ENCODE results near the gene FRAT1. TPM values are rescaled to one million over a fixed set of nuclear protein-coding genes. Genes with fewer than 3 reads are reported as not detected.

FRAT1 gene
- total and polyA plus RNA-seq, 2 donors (not counting 1 experiment from before 2014, with no cell fraction given) = 5.1 to 25.3 TPM

GRCh38 chr10:97353945-97354344, 34.9 kb downstream of the FRAT1 start:
- no peak for TF ChIP-seq EZH2 (IDR thresholded peaks at IDR 0.05; ENCODE audit: borderline replicate concordance, insufficient read depth, low read depth, low read length, poor library complexity, severe bottlenecking)
- no CpG with 5 or more reads among the region's 4 CpGs for WGBS (ENCODE audit: insufficient coverage)
- Histone ChIP-seq H3K9me3 (ENCODE audit: control extremely low read depth in 1 of 3, control insufficient read depth in 2 of 3, insufficient read depth in 1 of 3, low read length in 2 of 3) (no peaks in the 10 kb centered on the region), H3K27me3 (replicated peaks in 1 of 4; ENCODE audit: control extremely low read depth in 1 of 4, control insufficient read depth in 3 of 4, insufficient read depth in 4 of 4, low read length in 3 of 4) (no peaks in the 10 kb centered on the region), H3K36me3 (replicated peaks in 1 of 2; ENCODE audit: control extremely low read depth in 1 of 2, control insufficient read depth in 1 of 2, extremely low read depth in 1 of 2, insufficient read depth in 2 of 2, low read length in 1 of 2) (peaks cover 0 to 7% of the 10 kb centered on the region in 2 experiments), H3K4me1 (ENCODE audit: control insufficient read depth in 2 of 2, insufficient read depth in 2 of 2, low read length in 2 of 2) (peaks cover 0 to 6% of the 10 kb centered on the region in 2 donors), H3K9ac (ENCODE audit: low read length) (no peak overlapping the region), H2AFZ (ENCODE audit: insufficient read depth, low read depth, low read length, poor library complexity, severe bottlenecking) (no peak overlapping the region), H4K20me1 (ENCODE audit: control insufficient read depth, insufficient read depth, low read length, poor library complexity, severe bottlenecking) (no peaks in the 10 kb centered on the region), H3K4me2 (replicated peaks; ENCODE audit: low read depth, low read length, poor library complexity, severe bottlenecking) (no peak overlapping the region), H3K4me3 (ENCODE audit: control extremely low read depth in 1 of 5, extremely low read depth in 1 of 5, insufficient read depth in 1 of 5, low read depth in 2 of 5, low read length in 4 of 5) (no peak overlapping the region), H3K79me2 (ENCODE audit: control insufficient read depth, insufficient read depth, low read length) (no peaks in the 10 kb centered on the region), H3K27ac (ENCODE audit: low read length in 2 of 2) (no peak overlapping the region)
- H3K27me3 Mint-ChIP-seq = no peaks in the 10 kb centered on the region
- no peak for ATAC-seq (ENCODE audit: low read depth)
- no peaks in the 10 kb centered on the region for H3K4me1 Mint-ChIP-seq
- no peaks in the 10 kb centered on the region for H3K9me3 Mint-ChIP-seq (ENCODE audit: insufficient read depth)
- POLR2A ChIA-PET = no interaction called here
- H3K27ac Mint-ChIP-seq = no peak overlapping the region
- no peak overlapping the region for H3K4me3 Mint-ChIP-seq
- no peak for DNase-seq
- intact Hi-C loops (cut with micrococcal nuclease) = loop anchor here (2.0 kb wide), 1 partner anchor 75 kb away; no protein-coding TSS in a partner anchor
- CTCF ChIA-PET = interaction anchor here (0.6 to 6.4 kb wide), 3 partner anchors 10 to 1237 kb away, joined by 3 to 55 read pairs (median 4); no protein-coding TSS in a partner anchor

- Mint-ChIP-seq H3K4me3 (no peak overlapping the region), H3K27me3 (no peaks in the 10 kb centered on the region), H3K4me1 (no peaks in the 10 kb centered on the region), H3K9me3 (ENCODE audit: insufficient read depth) (no peaks in the 10 kb centered on the region), H3K27ac (no peak overlapping the region)
- no peaks in the 10 kb centered on the region for H3K27me3 ChIP-seq (replicated peaks in 1 of 4; ENCODE audit: control extremely low read depth in 1 of 4, control insufficient read depth in 3 of 4, insufficient read depth in 4 of 4, low read length in 3 of 4)
- H4K20me1 ChIP-seq (ENCODE audit: control insufficient read depth, insufficient read depth, low read length, poor library complexity, severe bottlenecking) = no peaks in the 10 kb centered on the region
- no peaks in the 10 kb centered on the region for H3K79me2 ChIP-seq (ENCODE audit: control insufficient read depth, insufficient read depth, low read length)
- DNase-seq (peak; percentile 38), ATAC-seq (ENCODE audit: low read depth) (peak; percentile 36)
- TF ChIP-seq EZH2 (IDR thresholded peaks at IDR 0.05; ENCODE audit: borderline replicate concordance, insufficient read depth, low read depth, low read length, poor library complexity, severe bottlenecking) = no peak
- TF ChIP-seq CTCF (IDR thresholded peaks at IDR 0.05) = no peak
- WGBS (ENCODE audit: insufficient coverage) = 50% methylated on average over 3 of the region's 5 CpGs
- H3K4me3 ChIP-seq (ENCODE audit: control extremely low read depth in 1 of 5, extremely low read depth in 1 of 5, insufficient read depth in 1 of 5, low read depth in 2 of 5, low read length in 4 of 5) = no peak overlapping the region
- no peak overlapping the region for H3K9ac ChIP-seq (ENCODE audit: low read length)
- no peak overlapping the region for H3K27ac ChIP-seq (ENCODE audit: low read length in 2 of 2)
- ChIA-PET CTCF (interaction anchor here (0.8 to 6.4 kb wide), 5 partner anchors 36 to 283 kb away, joined by 3 to 55 read pairs (median 5); partner anchors contain the start of gene FRAT1), POLR2A (no interaction called here)
- no peak overlapping the region for H3K4me2 ChIP-seq (replicated peaks; ENCODE audit: low read depth, low read length, poor library complexity, severe bottlenecking)
- intact Hi-C loops (cut with micrococcal nuclease) = loop anchor here (2.0 kb wide), 1 partner anchor 77 kb away; no protein-coding TSS in a partner anchor
- peaks cover 0 to 16% of the 10 kb centered on the region in 2 experiments for H3K36me3 ChIP-seq (replicated peaks in 1 of 2; ENCODE audit: control extremely low read depth in 1 of 2, control insufficient read depth in 1 of 2, extremely low read depth in 1 of 2, insufficient read depth in 2 of 2, low read length in 1 of 2)
- peaks cover 0 to 6% of the 10 kb centered on the region in 2 donors for H3K4me1 ChIP-seq (ENCODE audit: control insufficient read depth in 2 of 2, insufficient read depth in 2 of 2, low read length in 2 of 2)
- H2AFZ ChIP-seq (ENCODE audit: insufficient read depth, low read depth, low read length, poor library complexity, severe bottlenecking) = no peak overlapping the region
- H3K9me3 ChIP-seq (ENCODE audit: control extremely low read depth in 1 of 3, control insufficient read depth in 2 of 3, insufficient read depth in 1 of 3, low read length in 2 of 3) = no peaks in the 10 kb centered on the region
Measured at GRCh38 chr10:97355571-97355975, 36.5 kb downstream of the FRAT1 start.
